Measurements from ENCODE around the gene ZIK1. TPM values are rescaled to one million over a fixed set of nuclear protein-coding genes. Genes with fewer than 3 reads are reported as not detected.
A peak's percentile ranks its signal among the peaks of the same experiment; 100 is the strongest.

The ZIK1 gene
- total and polyA plus RNA-seq, 2 of the 8 experiments (the other 6 are each of a cell fraction or from before 2014, with no cell fraction given), result 19.4 to 36.5 TPM

GRCh38 chr19:57599761-57600383, 15.9 kb downstream of the ZIK1 start, which contains the start of gene ZNF530 (continued):
- TF ChIP-seq KDM4A (IDR thresholded peaks at IDR 0.05; ENCODE audit: low read depth, low read length, severe bottlenecking), result peak; percentile 97
- peak; percentile 66; the same call in 1 of the 2 replicates for TF ChIP-seq CREB1 (IDR thresholded peaks at IDR 0.05)
- no peak for TF ChIP-seq EZH2 (IDR thresholded peaks at IDR 0.05; ENCODE audit: low read depth, low read length, severe bottlenecking)
- peak; percentile 82 to 97; a peak in 2 of 4 replicates for TF ChIP-seq SIN3A (conservative IDR thresholded peaks at IDR 0.05 in 1 of 2, IDR thresholded peaks at IDR 0.05 in 1 of 2; ENCODE audit: low read depth in 1 of 2, low read length in 2 of 2)
- TF ChIP-seq RBBP5 (IDR thresholded peaks at IDR 0.05; ENCODE audit: borderline replicate concordance, low read depth, low read length), result no peak
- no peak for TF ChIP-seq YY1 (IDR thresholded peaks at IDR 0.05; ENCODE audit: low read depth, low read length)
- no peak for TF ChIP-seq CEBPB (IDR thresholded peaks at IDR 0.05; ENCODE audit: low read depth, low read length)
- peak; percentile 79 for TF ChIP-seq ASH2L (IDR thresholded peaks at IDR 0.05; ENCODE audit: low read length)
- no peak for TF ChIP-seq MAFK (IDR thresholded peaks at IDR 0.05; ENCODE audit: low read depth, low read length)
- no peak for TF ChIP-seq TCF12 (IDR thresholded peaks at IDR 0.05; ENCODE audit: low read depth, low read length)
- peak; percentile 88 for TF ChIP-seq SP1 (IDR thresholded peaks at IDR 0.05; ENCODE audit: low read depth, low read length)
- TF ChIP-seq SRF (IDR thresholded peaks at IDR 0.05; ENCODE audit: low read depth, low read length), result no peak
- TF ChIP-seq TAF1 (IDR thresholded peaks at IDR 0.05; ENCODE audit: low read depth, low read length), result peak; percentile 26; the same call in 1 of the 2 replicates

Measured in H1 (cell line).